Subcutaneous abdominal adipose tissue (tissue), 5 donors: Measurements from ENCODE around the gene SEC62.
A peak's percentile ranks its signal among the peaks of the same experiment; 100 is the strongest.

Experiments used
- H3K27ac ChIP-seq: one replicate; pipeline ENCODE4 v1.7.0; 2013; ENCODE audit warnings: low read depth, mild to moderate bottlenecking, inconsistent platforms, low read length, moderate library complexity
- H3K27me3 ChIP-seq, 5 donors: one replicate each; pipeline ENCODE4 v1.7.0; 2013; ENCODE audit warnings: low read length in 5 of 5, inconsistent platforms in 1 of 5; ENCODE audit not compliant: control insufficient read depth in 5 of 5, insufficient read depth in 4 of 5
- H3K36me3 ChIP-seq, 5 donors: one replicate each; pipeline ENCODE4 v1.7.0; 2013; ENCODE audit warnings: low read length in 5 of 5; ENCODE audit not compliant: control insufficient read depth in 5 of 5, insufficient read depth in 5 of 5
- H3K4me1 ChIP-seq, 5 donors: one replicate each; pipeline ENCODE4 v1.7.0; 2013; ENCODE audit warnings: low read length in 5 of 5, mild to moderate bottlenecking in 3 of 5, moderate library complexity in 1 of 5; ENCODE audit not compliant: control insufficient read depth in 5 of 5, insufficient read depth in 5 of 5
- H3K4me3 ChIP-seq, 5 donors: one replicate each; pipeline ENCODE4 v1.7.0; 2013; ENCODE audit warnings: low read length in 5 of 5, low read depth in 1 of 5
- H3K9ac ChIP-seq, 5 donors: one replicate each; pipeline ENCODE4 v1.7.0; 2013; ENCODE audit warnings: low read length in 5 of 5, mild to moderate bottlenecking in 4 of 5, moderate library complexity in 3 of 5
- H3K9me3 ChIP-seq, 5 donors: one replicate each; pipeline ENCODE4 v1.7.0; 2013; ENCODE audit warnings: low read length in 5 of 5; ENCODE audit not compliant: control insufficient read depth in 5 of 5
- donor health status: healthy.
- donor health status: healthy.
- donor health status: healthy.
- donor health status: healthy.
- donor health status: healthy.

SEC62 gene

DNA sequence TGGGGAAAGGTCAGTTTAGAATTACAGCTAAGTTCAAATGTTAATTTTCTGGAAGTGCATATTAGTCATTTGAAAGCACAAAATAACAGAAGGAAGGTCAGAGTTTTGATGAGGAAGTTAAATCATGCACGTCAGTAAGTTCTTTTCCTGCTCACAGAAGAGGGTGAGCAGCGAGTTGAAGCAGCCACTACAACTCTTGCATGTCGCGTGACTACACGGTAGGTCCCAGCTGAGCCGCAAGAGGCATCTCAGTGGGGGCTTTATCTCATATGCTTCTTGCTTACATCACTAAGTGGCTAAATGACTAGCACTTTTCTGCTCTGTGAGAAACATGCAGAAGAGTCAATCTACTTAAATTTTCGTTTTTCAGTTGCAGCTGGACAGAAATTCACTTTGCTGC lies 21.3 kb upstream of the SEC62 start:
- no peaks in the 10 kb centered on the region for H3K4me1 ChIP-seq
- no peaks in the 10 kb centered on the region for H3K9me3 ChIP-seq
- H3K4me3 ChIP-seq, result no peak overlapping the region
- H3K9ac ChIP-seq, result no peak overlapping the region
- no peaks in the 10 kb centered on the region for H3K27me3 ChIP-seq
- H3K27ac ChIP-seq, result no peak overlapping the region
- no peaks in the 10 kb centered on the region for H3K36me3 ChIP-seq

DNA sequence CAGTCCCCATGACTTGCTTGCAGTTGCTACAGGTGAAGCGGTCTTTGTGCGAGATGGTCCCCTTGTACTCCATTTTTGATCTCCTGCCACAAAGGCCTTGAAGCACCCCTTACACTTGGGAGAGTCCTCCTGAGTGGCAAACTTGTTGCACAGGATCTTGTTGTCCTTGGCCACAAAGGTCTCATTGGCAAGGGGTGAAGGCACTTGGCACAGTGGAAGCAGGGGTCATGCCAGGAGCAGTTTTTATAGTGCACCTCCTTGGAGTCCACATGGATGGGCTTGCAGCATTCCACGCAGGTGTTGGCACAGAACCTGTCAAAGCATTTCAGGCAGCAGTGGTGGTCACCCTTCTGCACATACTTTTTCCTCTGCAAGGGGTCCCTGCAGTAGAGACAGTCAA lies 20.3 kb upstream of the SEC62 start:
- H3K27ac ChIP-seq, result no peak overlapping the region
- no peaks in the 10 kb centered on the region for H3K27me3 ChIP-seq
- H3K9me3 ChIP-seq, result no peaks in the 10 kb centered on the region
- H3K4me3 ChIP-seq, result no peak overlapping the region
- no peaks in the 10 kb centered on the region for H3K36me3 ChIP-seq
- H3K4me1 ChIP-seq, result no peaks in the 10 kb centered on the region
- H3K9ac ChIP-seq, result no peak overlapping the region

DNA sequence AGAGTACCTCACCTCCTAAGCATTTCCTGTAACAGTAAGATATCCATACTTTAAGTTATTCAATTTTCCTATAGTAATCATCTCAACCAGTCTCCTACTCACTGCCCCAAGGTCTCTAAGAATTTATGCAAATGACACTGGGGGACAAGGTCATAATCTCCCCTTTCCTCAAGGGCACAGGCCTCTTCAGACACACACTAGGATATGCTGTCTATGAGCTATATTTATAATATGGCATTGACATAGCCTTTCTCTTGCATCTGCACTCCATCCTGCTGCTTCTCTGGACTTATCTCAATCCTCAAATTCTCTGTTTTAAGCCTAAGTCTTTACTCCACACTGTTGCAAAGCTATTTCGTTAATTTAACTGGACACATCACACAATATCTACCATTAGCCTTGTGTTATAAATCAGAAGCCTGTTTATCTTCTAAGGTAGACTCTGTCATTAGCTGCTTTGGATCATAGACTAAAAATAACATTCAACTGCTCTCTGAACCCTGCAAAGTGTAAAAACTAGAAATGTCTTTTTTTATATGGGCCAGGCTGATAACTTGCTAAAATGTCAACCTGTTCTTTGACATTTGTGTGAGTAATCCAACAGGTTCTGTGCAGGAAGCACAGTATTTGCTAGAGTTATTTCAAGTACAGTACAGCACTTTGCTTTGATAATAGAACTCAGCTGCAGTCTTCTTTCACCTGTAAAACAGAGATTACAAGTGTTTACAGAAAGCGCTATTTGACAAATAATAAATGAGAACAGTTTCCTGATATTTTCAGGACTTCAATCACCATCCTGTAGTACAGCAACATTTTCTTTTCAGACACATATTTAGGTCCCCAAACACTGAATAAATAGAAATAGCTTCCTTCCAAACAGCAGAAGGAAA lies 17.8 kb upstream of the SEC62 start:
- H3K27ac ChIP-seq, result no peak overlapping the region
- H3K4me3 ChIP-seq, result no peak overlapping the region
- no peaks in the 10 kb centered on the region for H3K4me1 ChIP-seq
- no peaks in the 10 kb centered on the region for H3K9me3 ChIP-seq
- H3K36me3 ChIP-seq, result no peaks in the 10 kb centered on the region
- H3K9ac ChIP-seq, result no peak overlapping the region
- H3K27me3 ChIP-seq, result no peaks in the 10 kb centered on the region

DNA sequence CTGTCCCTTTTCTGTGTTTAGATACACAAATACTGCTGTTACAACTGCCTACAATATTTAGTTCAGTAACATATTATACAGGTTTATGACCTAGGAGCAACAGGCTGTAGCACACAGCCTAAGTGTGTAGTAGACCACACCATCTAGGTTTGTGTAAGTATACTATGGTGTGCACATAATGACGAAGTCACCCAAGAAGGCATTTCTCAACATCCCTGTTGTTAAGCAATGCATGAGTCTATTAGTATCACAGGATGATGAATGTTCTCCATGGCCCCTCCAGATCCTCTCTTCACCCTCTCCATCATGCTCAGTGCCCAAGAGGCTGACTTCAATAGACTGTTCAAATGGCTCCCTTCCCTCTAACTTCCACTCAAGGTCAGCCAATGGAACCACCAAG lies 14.6 kb upstream of the SEC62 start:
- no peaks in the 10 kb centered on the region for H3K9me3 ChIP-seq
- H3K27me3 ChIP-seq, result no peaks in the 10 kb centered on the region

DNA sequence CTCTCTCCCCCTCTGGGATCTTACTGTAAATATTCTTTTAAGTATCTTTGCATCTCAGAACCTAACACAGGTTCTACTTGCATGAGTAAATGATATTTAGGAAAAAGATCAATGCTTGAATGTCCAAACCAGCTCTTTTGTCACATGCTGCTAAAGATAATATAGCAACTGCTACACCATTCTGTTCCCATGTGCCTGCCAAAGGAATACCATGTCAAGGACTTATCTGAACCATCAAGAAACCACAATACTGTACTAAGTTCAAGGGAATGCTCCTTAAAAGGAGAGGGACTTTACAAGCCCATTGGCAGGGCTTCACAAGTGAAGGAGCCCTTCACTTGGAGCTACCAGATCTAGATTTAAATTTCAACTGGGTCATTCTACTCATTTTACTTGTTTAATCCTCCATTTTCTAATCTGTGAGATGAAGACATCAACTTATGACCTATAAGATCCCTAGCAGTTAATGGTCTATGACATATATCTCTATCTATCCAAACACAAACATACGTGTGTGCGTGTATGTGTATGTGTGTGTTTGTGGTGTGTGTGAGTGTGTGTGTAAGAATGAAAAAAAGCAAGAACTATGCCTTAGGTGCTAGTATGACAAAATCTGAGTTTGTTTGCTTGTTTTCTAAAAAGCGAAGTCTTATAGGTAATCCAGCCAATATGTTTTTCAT lies 13.0 kb upstream of the SEC62 start:
- Histone ChIP-seq H3K36me3 (no peaks in the 10 kb centered on the region), H3K4me1 (no peaks in the 10 kb centered on the region), H3K27me3 (no peaks in the 10 kb centered on the region), H3K9ac (no peak overlapping the region), H3K9me3 (no peaks in the 10 kb centered on the region), H3K4me3 (no peak overlapping the region), H3K27ac (no peak overlapping the region)

More for the DNA sequence above, 14.6 kb upstream of the SEC62 start:
- Histone ChIP-seq H3K27ac (no peak overlapping the region), H3K36me3 (no peaks in the 10 kb centered on the region), H3K9ac (no peak overlapping the region), H3K4me1 (no peaks in the 10 kb centered on the region), H3K4me3 (no peak overlapping the region)

DNA sequence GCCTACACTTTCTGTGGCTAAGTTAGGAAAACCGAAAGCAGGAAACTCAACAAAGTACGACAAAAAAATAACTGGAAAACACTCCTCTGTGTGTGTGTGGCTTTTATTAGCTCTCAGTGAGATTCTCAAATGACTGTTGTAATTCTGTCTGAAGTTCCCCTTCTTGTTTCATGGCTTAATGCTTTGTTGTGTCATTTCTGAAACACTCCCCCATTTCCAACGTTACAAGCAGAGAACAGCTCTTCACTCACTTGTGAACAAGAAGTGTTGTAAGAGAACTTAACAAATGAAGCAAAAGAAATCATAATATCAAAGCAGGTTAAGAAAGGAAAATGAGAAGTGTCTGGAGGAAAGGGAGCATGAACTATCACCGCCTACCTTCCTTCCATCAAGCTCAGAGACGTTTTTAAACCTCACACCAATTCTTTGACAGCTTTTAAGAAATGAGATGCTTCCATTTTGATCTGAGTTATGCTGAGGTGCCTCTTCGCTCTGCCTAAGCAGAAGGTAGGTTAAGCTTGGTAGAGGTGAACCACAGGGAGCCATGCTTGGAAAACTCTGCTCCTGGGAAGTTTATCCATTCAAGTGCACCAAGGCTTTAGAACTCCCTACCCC lies 12.4 kb upstream of the SEC62 start:
- no peak overlapping the region for H3K27ac ChIP-seq
- no peaks in the 10 kb centered on the region for H3K36me3 ChIP-seq
- no peak overlapping the region for H3K9ac ChIP-seq
- H3K9me3 ChIP-seq, result no peaks in the 10 kb centered on the region
- no peaks in the 10 kb centered on the region for H3K4me1 ChIP-seq
- H3K27me3 ChIP-seq, result no peaks in the 10 kb centered on the region
- no peak overlapping the region for H3K4me3 ChIP-seq

DNA sequence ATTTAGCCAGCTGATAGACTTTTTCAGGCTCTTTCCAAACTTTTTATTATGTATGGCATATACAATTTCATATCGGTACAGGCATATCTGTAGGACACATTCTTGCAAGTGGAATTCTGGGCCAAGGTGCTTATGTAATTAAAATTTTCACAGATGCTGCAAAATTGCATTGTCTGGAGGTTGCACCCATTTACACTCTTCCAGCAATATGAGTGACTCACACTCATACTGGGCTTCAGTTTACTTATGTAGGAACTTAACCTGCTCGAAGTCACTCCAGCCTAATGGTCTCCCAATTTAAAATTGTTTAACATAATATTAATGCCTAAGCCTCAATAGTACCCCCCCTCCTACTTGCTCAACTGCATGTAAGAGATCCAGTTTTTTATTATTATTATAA lies 11.2 kb upstream of the SEC62 start:
- Histone ChIP-seq H3K27me3 (no peaks in the 10 kb centered on the region), H3K4me1 (no peaks in the 10 kb centered on the region), H3K9me3 (no peaks in the 10 kb centered on the region), H3K9ac (no peak overlapping the region), H3K4me3 (no peak overlapping the region), H3K36me3 (no peaks in the 10 kb centered on the region), H3K27ac (no peak overlapping the region)

DNA sequence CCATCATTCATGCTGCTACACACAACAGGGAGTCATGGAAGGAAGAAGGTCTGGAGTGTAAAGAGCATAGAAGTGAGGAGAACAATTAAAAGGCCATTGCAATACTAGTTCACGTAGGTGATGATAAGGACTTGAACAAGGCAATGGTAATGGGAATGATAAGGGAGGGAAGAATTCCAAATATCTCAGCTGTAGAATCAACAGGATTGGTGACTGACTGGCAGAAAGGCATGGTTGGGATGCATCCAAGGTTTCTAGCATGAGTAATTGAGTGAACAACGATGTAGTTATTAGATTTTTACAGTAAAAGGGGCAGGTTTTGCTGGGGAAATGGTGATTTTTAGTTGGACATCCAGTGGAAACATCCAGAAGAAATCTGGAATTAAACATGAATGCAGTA lies 2.4 kb upstream of the SEC62 start:
- Histone ChIP-seq H3K36me3 (no peaks in the 10 kb centered on the region), H3K27me3 (no peaks in the 10 kb centered on the region), H3K4me3 (no peak overlapping the region), H3K4me1 (peaks cover 1 to 27% (median 22%) of the 10 kb centered on the region in 5 donors), H3K9ac (no peak overlapping the region), H3K27ac (no peak overlapping the region), H3K9me3 (peaks cover 0 to 7% (median 0%) of the 10 kb centered on the region in 5 donors)

DNA sequence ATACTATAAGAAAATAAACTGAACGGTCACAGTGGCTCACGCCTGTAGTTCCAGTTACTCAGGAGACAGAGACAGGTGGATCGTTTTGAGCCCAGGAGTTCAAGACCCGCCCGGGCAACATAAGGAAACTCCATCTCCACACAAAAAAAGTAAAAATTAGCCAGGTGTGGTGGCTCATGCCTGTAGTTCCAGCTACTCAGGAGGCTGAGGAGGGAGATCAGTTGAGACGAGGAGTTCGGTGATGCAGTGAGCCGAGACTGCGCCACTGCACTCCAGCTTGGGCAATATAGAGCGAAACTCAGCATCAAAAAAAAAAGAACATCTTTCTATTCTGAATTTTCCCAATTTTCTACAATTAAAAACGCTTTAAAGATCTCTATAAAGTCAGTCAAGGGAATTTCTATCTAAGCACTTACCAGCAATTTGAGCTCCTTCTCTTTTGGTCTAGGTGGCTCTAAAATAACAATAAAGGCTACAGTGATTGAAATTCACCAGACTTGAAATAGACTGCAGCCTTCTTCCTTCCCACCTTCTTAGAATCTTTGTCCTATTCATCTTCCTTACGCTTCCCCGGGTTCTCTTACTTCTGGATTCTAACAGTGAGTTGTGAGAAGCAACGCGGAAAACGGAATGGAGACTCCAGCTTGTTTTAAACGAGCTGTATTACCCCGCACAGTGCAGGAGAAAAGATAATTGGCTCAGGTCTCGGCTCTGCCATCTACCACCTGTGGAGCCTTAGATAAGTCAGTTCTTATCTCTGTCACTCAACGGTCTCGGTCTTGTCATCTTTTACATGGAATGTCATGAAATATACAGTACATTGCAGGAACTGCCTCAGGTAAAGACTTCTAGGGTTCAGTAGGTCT lies 812 bp upstream of the SEC62 start:
- Histone ChIP-seq H3K27me3 (no peaks in the 10 kb centered on the region), H3K9me3 (peaks cover 0 to 7% (median 0%) of the 10 kb centered on the region in 5 donors), H3K36me3 (peaks cover 0 to 4% (median 0%) of the 10 kb centered on the region in 5 donors), H3K9ac (peak overlapping the region; percentile 84 to 98 (median 96)), H3K27ac (peak overlapping the region; percentile 87), H3K4me3 (peak overlapping the region; percentile 88 to 94 (median 90)), H3K4me1 (peaks cover 1 to 35% (median 27%) of the 10 kb centered on the region in 5 donors)
